GM18870 (cell line): ENCODE results near the gene DLGAP4.

Experiments used
- ATAC-seq: cut with Tn5 transposase; IDR thresholded peaks from one replicate; pipeline ENCODE4 v1.9.1; 2021; ENCODE audit warnings: moderate library complexity; ENCODE audit not compliant: unreplicated experiment

The DLGAP4 gene

DNA sequence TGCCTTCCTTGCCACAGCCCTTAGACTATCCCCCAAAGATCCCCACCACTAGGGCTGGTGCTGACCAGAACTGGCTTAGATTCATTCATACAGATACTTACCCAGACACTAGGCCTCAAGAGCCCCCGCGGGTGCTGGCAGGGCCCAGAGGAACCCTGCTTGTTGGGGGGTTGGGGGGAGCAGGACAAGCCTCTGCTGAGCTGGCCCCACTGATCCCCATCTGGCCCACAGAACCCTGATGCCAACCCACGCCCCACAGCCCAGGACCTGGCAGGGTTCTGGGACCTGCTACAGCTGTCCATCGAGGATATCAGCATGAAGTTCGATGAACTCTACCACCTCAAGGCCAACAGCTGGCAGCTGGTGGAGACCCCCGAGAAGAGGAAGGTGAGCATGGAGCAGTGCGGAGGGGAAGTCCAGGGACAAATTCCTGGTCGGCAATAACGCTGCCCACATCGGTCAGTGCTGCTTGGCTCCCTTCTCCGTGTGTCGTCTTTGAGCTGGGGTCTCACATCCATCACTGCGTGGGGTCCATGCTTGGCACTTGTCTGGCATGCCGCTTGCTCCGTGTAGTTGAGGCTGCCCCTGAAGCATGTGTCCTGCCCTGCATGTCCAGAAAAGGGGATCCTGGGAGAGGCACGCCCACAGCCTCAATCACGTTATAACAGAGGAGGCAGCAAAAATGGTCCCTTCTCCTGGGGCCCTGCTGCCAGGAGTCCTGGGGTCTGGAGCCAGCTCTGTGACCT, 219.7 kb downstream of the DLGAP4 start:
- no peak for ATAC-seq

GRCh38 chr20:36526521-36527011, 220.4 kb downstream of the DLGAP4 start:
- no peak for ATAC-seq

DNA sequence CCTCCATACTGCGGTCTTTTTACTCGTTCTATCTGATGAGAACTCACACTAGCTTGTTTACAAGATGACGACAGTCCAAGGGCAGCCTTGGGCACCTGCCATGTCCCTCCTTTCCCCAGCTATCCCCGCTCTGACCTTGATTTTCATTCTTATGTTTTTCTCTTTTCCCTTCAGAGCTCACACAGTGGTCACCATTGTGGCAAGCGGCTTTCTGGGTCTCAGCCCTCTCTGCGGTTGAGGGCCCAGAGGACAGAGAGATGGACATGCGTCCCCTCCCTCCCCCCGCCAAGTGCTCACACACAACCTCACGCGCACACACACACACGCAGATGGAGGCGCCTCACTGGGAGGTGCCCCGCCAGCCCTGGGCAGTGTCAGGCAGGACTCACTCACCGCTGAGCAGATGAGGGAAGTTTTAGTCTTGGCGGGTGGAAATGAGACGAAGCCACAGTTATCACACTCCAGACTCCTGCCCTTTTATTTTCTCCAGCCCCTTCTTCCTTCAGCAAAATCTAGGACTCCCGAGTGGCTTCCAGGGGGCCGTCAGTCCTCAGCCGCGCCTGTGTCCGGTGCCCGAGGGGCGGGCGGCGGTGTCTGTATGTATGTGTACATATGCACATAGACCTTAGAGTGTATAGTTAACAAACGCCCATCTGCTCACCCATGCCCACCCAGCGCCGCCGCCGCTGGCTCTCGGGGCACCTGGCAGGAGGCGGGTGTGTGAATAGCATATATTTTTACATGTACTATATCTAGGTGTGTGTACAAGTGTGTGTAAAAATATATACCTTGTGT, 221.4 kb downstream of the DLGAP4 start:
- ATAC-seq = no peak

GRCh38 chr20:36528176-36528874, 222.2 kb downstream of the DLGAP4 start:
- no peak for ATAC-seq

DNA sequence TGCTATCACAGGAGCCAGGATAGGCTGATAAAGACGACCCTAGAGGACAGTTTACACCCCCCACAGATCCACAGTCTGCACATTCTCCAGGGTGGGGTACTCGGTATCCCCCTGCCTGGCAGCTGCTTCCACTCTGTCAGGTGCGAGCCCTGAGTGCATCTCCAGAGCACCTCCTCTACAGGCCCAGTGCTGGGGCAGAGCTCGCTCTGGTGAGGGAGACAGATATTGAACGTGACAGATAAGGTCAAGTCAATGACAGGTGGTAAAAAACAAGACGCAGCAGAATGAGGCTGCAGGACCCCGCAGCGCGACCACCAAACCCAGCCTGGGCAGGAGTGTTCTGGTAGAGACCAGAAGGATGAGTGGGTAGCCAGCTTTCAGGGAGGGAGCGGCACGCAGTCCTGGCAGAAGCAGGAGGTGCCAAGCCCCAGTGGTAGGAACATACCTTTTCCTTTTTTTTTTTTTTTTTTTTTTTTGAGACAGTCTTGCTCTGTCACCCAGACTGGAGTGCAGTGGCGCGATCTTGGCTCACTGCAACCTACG, 222.8 kb downstream of the DLGAP4 start:
- ATAC-seq = no peak

GRCh38 chr20:36532388-36532787, 226.2 kb downstream of the DLGAP4 start:
- ATAC-seq = no peak

DNA sequence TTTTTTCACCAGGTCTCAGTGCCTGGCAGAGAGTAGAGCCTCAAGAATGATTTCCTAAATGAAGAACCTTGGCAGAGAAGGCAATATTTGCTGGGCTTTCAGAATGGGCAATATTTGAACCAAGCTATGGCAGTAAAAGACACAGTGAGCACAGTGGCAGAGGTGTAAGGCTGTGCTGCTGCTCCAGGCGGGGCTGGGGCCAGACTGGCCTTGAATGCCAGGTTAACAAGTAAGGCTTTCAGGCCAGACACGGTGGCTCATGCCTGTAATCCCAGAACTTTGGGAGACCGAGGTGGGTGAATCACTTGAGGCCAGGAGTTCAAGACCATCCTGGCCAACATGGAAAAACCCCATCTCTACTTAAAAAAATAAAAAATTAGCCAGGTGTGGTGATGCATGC, 226.7 kb downstream of the DLGAP4 start:
- no peak for ATAC-seq

DNA sequence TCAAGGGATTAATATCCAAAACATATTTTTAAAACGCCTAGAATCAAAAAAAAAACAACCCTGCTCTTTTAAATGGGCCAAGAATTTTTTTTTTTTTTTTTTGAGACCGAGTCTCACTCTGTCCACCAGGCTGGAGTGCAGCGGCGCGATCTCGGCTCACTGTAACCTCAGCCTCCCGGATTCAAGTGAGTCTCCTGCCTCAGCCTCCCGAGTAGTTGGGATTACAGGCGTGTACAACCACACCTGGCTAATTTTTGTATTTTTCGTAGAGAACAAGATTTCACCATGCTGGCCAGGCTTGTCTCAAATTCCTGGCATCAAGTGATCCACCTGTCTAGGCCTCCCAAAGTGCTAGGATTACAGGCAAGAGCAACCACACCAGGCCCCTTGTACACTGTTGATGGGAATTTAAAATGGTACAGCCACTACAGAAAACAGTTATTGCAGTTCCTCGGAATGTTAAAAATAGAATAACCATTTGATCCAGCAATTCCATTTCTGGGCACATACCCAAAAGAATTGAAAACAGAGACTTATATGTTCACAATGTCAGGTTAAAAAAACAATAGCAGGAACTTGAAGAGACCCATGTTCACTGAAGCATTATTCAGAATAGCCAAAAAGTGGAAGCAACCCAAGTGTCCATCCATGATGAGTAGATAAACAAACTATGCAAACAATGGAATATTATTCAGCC, 232.0 kb downstream of the DLGAP4 start:
- no peak for ATAC-seq

GRCh38 chr20:36540551-36541211, 234.5 kb downstream of the DLGAP4 start:
- no peak for ATAC-seq

GRCh38 chr20:36541227-36541767, 235.2 kb downstream of the DLGAP4 start, which contains the start of gene MYL9:
Gene MYL9, plus strand, starts transcription at chr20:36541519. Its CDS starts 3,366 bp downstream, at chr20:36544885.
- no peak for ATAC-seq

GRCh38 chr20:36541768-36542488, 235.8 kb downstream of the DLGAP4 start:
- ATAC-seq = no peak

- ATAC-seq = no peak
Observed at GRCh38 chr20:36542516-36543183, 236.5 kb downstream of the DLGAP4 start.

DNA sequence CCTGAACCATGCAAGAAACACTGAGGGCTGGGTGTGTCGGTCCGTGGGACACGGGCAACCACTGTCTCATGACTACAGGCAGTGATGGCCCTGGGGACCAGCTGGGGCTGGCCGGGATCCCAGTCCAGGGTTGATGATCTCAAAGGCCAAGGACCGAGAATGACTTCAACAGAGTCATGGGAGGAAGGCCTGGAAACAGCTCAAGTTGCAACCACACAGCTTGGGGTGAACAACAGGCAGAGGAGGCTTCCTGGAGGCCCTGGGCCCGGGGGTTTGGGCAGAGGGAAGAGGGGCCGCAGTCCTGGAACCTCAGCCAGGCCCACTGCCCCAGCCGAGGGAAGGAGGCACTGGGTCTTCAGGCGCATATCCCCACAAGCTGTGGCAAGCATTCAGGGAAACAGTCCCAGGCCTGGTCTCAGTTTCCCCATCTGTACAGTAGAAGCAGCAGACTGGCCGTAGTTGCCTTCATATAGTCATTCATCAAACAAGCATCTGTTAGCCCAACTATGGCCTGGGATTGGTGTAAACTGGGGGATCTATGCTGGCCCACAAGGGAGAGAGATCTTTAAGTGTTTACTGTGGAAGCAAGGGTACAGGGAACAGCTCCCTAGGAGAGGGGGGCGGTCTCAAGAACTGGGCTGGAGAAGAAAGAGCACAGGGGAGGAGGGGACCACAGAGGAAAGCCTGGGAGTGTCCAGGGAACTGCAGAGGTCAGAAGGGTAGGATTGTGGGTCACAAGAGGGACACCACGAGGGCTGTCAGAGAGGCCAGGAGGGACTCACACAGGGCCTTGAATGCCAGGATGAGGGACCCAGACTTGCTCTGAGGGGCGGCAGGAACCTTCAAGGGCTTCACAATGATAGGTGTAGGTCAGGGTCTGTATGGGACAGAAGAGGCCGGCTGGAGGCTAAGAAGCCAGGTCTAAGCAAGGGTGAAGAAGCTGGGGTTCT, 237.3 kb downstream of the DLGAP4 start:
- no peak for ATAC-seq

DNA sequence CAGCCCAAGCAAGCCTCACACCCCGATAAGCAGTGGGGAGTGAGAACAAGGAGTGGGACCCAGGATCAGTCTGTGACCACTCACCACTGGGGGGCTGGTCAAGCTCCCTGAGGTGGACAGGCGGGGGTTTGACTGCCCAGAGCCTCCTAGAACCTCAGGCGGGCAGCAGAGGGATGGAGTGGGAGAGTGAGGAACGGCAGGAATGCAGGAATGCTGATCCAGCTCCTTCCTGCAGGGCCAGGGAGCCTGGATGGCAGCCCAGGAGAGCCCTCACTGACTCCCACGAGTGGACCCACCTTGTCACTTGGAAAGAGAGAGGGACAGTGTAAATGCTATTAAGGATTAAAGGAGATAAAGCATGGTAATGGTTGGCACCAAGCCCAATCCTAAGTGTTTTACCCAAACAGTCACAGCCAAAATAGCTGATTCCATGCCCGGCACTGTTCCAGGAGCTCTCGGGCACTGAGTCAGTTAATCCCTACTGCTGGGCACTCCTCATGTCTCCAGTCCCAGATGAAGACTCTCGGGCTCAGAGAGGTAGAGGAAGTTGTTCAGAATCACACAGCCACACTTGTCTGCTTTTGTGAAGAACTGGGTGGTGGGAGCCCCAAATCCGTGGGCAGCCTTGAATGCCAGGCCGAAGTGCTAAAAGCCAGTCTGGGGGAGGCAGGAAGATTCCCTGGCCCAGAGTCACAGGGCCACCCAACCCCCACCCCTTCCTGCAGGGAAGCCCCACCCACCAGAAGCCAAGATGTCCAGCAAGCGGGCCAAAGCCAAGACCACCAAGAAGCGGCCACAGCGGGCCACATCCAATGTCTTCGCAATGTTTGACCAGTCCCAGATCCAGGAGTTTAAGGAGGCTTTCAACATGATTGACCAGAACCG, 238.2 kb downstream of the DLGAP4 start:
- ATAC-seq = no peak

GRCh38 chr20:36546111-36546736, 240.1 kb downstream of the DLGAP4 start:
- ATAC-seq = no peak
